Measurements from ENCODE around the gene CDX2. TPM values are rescaled to one million over a fixed set of nuclear protein-coding genes. Genes with fewer than 3 reads are reported as not detected.

CDX2 gene
- total and polyA plus RNA-seq, 2 donors (not counting 1 experiment from before 2014, with no cell fraction given): not detected

GRCh38 chr13:27961227-27962085 is 7.7 kb downstream of the CDX2 start:
- Histone ChIP-seq H3K36me3 (replicated peaks in 1 of 2; ENCODE audit: control extremely low read depth in 1 of 2, control insufficient read depth in 1 of 2, extremely low read depth in 1 of 2, insufficient read depth in 2 of 2, low read length in 1 of 2) (no peaks in the 10 kb centered on the region), H3K9ac (ENCODE audit: low read length) (peak overlapping the region; percentile 42), H4K20me1 (ENCODE audit: control insufficient read depth, insufficient read depth, low read length, poor library complexity, severe bottlenecking) (no peaks in the 10 kb centered on the region), H3K4me2 (replicated peaks; ENCODE audit: low read depth, low read length, poor library complexity, severe bottlenecking) (peak overlapping the region; percentile 85), H3K4me1 (ENCODE audit: control insufficient read depth in 2 of 2, insufficient read depth in 2 of 2, low read length in 2 of 2) (peaks cover 22 to 30% of the 10 kb centered on the region in 2 donors), H3K9me3 (ENCODE audit: control extremely low read depth in 1 of 3, control insufficient read depth in 2 of 3, insufficient read depth in 1 of 3, low read length in 2 of 3) (peaks cover 0 to 27% (median 0%) of the 10 kb centered on the region in 3 donors), H3K79me2 (ENCODE audit: control insufficient read depth, insufficient read depth, low read length) (no peaks in the 10 kb centered on the region), H3K27me3 (replicated peaks in 1 of 4; ENCODE audit: control extremely low read depth in 1 of 4, control insufficient read depth in 3 of 4, insufficient read depth in 4 of 4, low read length in 3 of 4) (peaks cover 0 to 84% (median 67%) of the 10 kb centered on the region in 4 experiments), H3K4me3 (ENCODE audit: control extremely low read depth in 1 of 5, extremely low read depth in 1 of 5, insufficient read depth in 1 of 5, low read depth in 2 of 5, low read length in 4 of 5) (peak overlapping the region in 3 of 5 experiments; percentile 20 to 47 (median 44)), H2AFZ (ENCODE audit: insufficient read depth, low read depth, low read length, poor library complexity, severe bottlenecking) (peak overlapping the region; percentile 62), H3K27ac (ENCODE audit: low read length in 2 of 2) (no peak overlapping the region)
- 11% methylated on average over 22 of the region's 25 CpGs for WGBS (ENCODE audit: insufficient coverage)
- ChIA-PET POLR2A (no interaction called here), CTCF (interaction anchor here (1.0 to 1.3 kb wide), 2 partner anchors 8 to 131 kb away, joined by 3 to 8 read pairs; no protein-coding TSS in a partner anchor)
- no peaks in the 10 kb centered on the region for H3K9me3 Mint-ChIP-seq (ENCODE audit: insufficient read depth)
- peaks cover 80% of the 10 kb centered on the region for H3K27me3 Mint-ChIP-seq
- H3K27ac Mint-ChIP-seq: no peak overlapping the region
- peaks cover 20% of the 10 kb centered on the region for H3K4me1 Mint-ChIP-seq
- no peak for DNase-seq
- ATAC-seq (ENCODE audit: low read depth): no peak
- TF ChIP-seq CTCF (IDR thresholded peaks at IDR 0.05) (no peak), EZH2 (IDR thresholded peaks at IDR 0.05; ENCODE audit: borderline replicate concordance, insufficient read depth, low read depth, low read length, poor library complexity, severe bottlenecking) (no peak)
- intact Hi-C loops (cut with micrococcal nuclease): no loop called here
- H3K4me3 Mint-ChIP-seq: peak overlapping the region; percentile 30

Measured in B cell (primary cell).